Measurements from ENCODE around the gene MEGF11.
A peak's percentile ranks its signal among the peaks of the same experiment; 100 is the strongest.
"Not testable (repeated sequence)": the region's sequence is repeated elsewhere in the genome, so short reads cannot be mapped to it uniquely, and the experiment has no call there.

MEGF11 gene

GRCh38 chr15:65870889-65871533 lies 382.5 kb downstream of the MEGF11 start:
- peak; percentile 19 to 25 for ATAC-seq

DNA sequence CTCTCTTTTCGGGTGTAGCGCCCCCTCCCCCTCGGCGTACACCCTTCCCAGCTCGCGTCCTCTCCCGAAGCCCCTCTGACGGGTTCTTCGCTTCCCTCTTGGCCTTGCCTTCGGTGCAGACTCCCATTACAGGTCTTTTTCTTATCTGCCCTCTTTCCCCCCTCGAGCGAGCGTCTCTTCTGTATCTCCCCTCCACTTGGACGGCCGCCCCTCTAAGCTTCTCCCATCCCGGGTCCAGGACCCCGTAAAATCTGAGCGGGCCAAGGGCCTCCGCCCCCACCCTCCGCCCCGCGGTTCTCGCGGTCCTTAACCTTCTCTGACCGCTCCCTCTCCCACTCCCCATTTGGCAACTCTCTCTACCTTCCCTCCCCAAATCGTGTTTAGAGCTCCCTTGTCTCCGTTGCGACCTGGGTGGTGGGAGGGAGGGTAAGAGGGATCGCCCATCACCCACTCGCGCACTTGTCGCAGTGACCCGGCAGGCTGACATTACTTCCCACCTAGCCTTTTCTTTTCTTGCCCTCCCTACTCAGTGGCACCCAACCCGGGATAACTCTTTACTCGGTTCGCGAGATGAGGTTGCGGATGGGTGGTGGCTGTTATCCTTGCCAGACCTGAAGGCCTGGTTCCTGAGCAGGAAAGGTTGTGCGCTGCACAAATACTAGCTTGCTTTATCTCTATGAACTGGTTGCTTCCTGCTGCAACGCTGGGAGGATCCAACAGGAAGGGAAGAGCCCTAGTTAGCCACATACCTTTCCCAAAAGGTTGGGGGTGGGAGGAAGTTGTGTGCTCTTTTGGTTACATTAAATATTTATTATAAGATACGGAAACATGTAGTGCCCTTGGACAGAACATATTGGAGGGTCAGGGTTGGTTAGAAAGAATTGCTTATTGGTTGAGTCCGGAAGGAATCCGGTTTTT lies 383.3 kb downstream of the MEGF11 start:
- no peak for ATAC-seq

DNA sequence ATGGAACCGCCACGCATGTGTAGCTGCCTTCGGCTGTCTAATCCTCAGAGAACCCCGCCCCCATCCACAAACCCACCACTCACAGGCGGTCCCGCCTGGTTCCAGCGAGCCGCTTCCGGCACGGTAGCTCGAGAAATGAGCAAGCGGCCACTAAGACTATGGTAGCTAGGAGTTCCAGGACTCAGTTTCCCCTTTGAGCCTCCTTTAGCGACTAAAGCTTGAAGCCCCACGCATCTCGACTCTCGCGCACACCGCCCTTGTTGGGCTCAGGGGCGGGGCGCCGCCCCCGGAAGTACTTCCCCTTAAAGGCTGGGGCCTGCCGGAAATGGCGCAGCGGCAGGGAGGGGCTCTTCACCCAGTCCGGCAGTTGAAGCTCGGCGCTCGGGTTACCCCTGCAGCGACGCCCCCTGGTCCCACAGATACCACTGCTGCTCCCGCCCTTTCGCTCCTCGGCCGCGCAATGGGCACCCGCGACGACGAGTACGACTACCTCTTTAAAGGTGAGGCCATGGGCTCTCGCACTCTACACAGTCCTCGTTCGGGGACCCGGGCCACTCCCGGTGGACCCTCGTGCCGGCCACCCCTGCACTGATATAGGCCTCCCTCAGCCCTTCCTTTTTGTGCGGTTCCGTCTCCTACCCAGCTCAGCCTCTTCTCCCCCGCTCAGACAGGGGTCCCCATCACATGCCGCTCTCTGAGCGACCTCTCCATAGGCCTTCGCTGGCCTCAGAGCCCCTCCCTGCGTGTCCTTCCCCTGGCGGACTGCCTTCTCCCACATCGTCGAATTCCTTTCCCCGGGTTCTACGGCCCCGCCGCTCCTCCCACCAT lies 384.2 kb downstream of the MEGF11 start, which contains the start of gene RAB11A:
RAB11A (plus strand) TSS at position 366 of the 828 bp plus-strand sequence; CDS start at position 461, 95 bp downstream.
- peak; percentile 92 to 93 for ATAC-seq

- ATAC-seq = no peak
Measured at GRCh38 chr15:65868546-65869125, 384.9 kb downstream of the MEGF11 start.

GRCh38 chr15:65867933-65868332 lies 385.6 kb downstream of the MEGF11 start:
- ATAC-seq = not testable (repeated sequence)

DNA sequence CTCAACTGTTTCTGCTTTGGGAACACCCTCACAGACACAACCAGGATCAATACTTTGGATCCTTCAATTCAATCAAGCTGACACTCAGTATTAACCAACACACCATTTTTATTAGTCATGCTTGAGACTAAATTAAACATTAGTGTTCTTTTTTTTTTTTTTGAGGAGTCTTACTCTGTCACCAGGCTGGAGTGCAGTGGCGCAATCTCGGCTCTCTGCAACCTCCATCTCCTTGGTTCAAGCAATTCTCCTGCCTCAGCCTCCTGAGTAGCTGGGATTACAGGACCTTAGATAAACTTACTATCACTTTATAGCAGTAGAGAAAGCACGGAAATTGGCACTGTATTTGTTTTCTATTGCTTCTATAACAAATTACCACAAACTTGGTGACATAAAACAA lies 386.3 kb downstream of the MEGF11 start:
- no peak for ATAC-seq

GRCh38 chr15:65863106-65863505 lies 390.4 kb downstream of the MEGF11 start:
- no peak for ATAC-seq

GRCh38 chr15:65862682-65863081 lies 390.9 kb downstream of the MEGF11 start:
- ATAC-seq = peak; percentile 95 to 99

- ATAC-seq = no peak
Measured at GRCh38 chr15:65857718-65858402, 395.7 kb downstream of the MEGF11 start.

DNA sequence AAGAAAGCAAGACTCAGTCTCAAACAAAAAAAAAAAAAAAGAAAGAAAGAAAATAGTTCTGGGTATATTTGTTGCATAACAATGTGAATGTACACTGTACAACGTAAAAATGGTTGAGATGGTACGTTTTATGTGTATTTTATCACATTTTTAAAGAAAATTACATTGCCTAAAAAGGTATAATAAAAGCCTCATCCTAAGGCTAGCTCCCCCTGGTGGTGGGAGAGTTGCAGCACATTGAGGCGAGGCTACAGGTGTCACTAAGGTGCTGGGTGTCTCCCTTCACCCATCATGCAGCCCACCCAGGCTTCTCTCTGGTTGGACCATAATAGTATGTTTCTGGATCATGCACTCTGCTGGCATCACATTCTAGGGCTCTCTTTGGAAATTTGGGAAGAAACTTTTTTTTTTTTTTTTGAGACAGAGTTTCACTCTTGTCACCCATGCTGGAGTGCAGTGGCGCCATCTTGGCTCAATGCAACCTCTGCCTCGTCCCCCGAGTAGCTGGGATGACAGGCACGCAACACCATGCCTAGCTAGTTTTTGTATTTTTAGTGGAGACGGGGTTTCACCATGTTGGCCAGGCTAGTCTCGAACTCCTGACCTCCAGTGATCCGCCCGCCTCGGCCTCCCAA lies 396.6 kb downstream of the MEGF11 start:
- ATAC-seq = peak; percentile 70 to 84

DNA sequence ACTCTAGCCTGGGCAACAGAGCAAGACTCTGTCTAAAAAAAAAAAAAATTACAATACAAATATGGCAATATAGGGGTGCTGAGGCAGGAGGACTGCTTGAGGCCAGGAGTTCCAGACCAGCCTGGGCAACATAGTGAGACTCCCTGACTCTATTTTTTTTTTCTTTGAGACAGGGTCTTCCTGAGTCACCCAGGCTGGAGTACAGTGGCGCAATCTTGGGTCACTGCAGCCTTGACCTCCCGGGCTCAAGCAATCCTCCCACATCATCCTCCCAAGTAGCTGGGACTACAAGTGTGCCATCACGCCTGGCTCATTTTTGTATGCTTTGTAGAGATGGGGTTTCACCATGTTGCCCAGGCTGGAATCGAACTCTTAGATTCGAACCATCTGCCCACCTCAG lies 401.6 kb downstream of the MEGF11 start:
- no peak for ATAC-seq

DNA sequence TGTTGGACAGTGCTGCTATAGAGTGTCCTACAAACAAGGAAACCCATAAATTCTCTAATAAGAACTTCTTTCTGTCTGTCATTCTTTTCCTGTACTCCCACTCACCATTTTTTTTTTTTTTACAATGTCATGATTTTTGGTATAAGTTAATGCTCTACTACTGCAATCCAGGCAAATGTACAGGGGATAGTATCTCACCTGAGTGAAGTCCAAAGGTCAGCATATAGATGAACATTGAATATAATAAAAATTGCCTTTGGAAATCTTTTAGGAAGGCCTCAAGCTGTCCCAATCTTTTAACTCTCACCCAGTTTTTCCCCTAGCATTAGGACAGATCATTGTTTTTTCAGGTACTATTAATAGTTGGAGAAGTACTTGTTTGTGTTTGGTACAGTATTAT lies 405.6 kb downstream of the MEGF11 start:
- no peak for ATAC-seq

DNA sequence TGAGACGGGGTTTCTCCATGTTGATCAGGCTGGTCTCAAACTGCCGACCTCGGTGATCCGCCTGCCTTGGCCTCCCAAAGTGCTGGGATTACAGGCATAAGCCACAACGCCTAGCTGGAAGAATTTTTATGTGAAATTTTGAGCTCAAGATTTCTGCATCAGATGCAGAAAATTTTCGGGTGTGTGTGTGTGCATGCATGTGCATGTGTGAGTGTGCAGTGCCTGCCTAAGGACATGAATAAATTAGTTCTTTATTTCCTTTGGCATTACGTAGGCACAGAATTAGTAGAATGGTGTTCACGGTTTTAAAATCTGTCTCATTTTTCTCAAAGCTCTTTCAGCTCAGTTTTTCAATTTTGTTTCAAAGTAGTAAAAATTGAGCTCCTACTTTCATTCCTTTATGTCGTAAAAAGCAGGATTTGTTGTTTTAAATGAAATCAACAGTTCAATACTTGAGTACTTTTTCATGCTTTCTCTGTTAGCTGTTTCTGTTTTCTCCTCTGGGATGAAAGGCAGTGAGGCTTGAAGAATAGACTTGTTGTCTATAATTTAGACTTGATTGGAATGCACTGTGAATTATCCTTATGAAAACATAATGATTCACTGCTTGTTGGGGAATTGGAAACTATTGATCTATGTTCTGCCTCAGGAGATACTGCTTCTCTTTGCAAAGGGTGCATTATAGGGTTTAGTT lies 407.6 kb downstream of the MEGF11 start:
- ATAC-seq = no peak
